ENCODE data around the gene MYO1E.
"Not testable (repeated sequence)": the region's sequence is repeated elsewhere in the genome, so short reads cannot be mapped to it uniquely, and the experiment has no call there.

Gene MYO1E

GRCh38 chr15:59291213-59291549 lies 81.5 kb downstream of the MYO1E start:
- no peak for DNase-seq (ENCODE audit: low spot score)

GRCh38 chr15:59290295-59291212 lies 82.1 kb downstream of the MYO1E start:
- DNase-seq (ENCODE audit: low spot score): no peak

GRCh38 chr15:59289574-59289973 lies 83.1 kb downstream of the MYO1E start:
- DNase-seq (ENCODE audit: low spot score): no peak

GRCh38 chr15:59283717-59284391 lies 88.8 kb downstream of the MYO1E start:
- DNase-seq (ENCODE audit: low spot score): no peak

- DNase-seq (ENCODE audit: low spot score): no peak
These were observed 89.9 kb downstream of the MYO1E start for GRCh38 chr15:59282515-59283337.

GRCh38 chr15:59281699-59282098 lies 91.0 kb downstream of the MYO1E start:
- DNase-seq (ENCODE audit: low spot score): no peak

GRCh38 chr15:59280855-59281254 lies 91.8 kb downstream of the MYO1E start:
- DNase-seq (ENCODE audit: low spot score): no peak

- not testable (repeated sequence) for DNase-seq (ENCODE audit: low spot score)
These were observed 92.4 kb downstream of the MYO1E start for GRCh38 chr15:59280292-59280691.

- no peak for DNase-seq (ENCODE audit: low spot score)
These were observed 93.6 kb downstream of the MYO1E start for GRCh38 chr15:59279023-59279422.

GRCh38 chr15:59278120-59278519 lies 94.6 kb downstream of the MYO1E start:
- DNase-seq (ENCODE audit: low spot score): no peak

- no peak for DNase-seq (ENCODE audit: low spot score)
These were observed 96.2 kb downstream of the MYO1E start for GRCh38 chr15:59276225-59277178.

- no peak for DNase-seq (ENCODE audit: low spot score)
These were observed 98.3 kb downstream of the MYO1E start for GRCh38 chr15:59274126-59274970.

GRCh38 chr15:59273234-59273633 lies 99.4 kb downstream of the MYO1E start:
- no peak for DNase-seq (ENCODE audit: low spot score)

GRCh38 chr15:59271595-59272201 lies 101.0 kb downstream of the MYO1E start:
- no peak for DNase-seq (ENCODE audit: low spot score)

GRCh38 chr15:59268852-59269407 lies 103.7 kb downstream of the MYO1E start:
- no peak for DNase-seq (ENCODE audit: low spot score)

GRCh38 chr15:59268168-59268851 lies 104.4 kb downstream of the MYO1E start:
- no peak for DNase-seq (ENCODE audit: low spot score)

- no peak for DNase-seq (ENCODE audit: low spot score)
These were observed 106.6 kb downstream of the MYO1E start for GRCh38 chr15:59266028-59266427.

GRCh38 chr15:59262316-59262715 lies 110.4 kb downstream of the MYO1E start:
- no peak for DNase-seq (ENCODE audit: low spot score)

- DNase-seq (ENCODE audit: low spot score): no peak
These were observed 112.6 kb downstream of the MYO1E start for GRCh38 chr15:59260090-59260489.
